ENCODE data around the gene DHRS1. TPM values are rescaled to one million over a fixed set of nuclear protein-coding genes. Genes with fewer than 3 reads are reported as not detected.

DHRS1 gene
- total and polyA plus RNA-seq, 9 of the 15 experiments (the other 6 are each of a cell fraction or from before 2014, with no cell fraction given): 7.3 to 33.6 (median 13.3) TPM

DNA sequence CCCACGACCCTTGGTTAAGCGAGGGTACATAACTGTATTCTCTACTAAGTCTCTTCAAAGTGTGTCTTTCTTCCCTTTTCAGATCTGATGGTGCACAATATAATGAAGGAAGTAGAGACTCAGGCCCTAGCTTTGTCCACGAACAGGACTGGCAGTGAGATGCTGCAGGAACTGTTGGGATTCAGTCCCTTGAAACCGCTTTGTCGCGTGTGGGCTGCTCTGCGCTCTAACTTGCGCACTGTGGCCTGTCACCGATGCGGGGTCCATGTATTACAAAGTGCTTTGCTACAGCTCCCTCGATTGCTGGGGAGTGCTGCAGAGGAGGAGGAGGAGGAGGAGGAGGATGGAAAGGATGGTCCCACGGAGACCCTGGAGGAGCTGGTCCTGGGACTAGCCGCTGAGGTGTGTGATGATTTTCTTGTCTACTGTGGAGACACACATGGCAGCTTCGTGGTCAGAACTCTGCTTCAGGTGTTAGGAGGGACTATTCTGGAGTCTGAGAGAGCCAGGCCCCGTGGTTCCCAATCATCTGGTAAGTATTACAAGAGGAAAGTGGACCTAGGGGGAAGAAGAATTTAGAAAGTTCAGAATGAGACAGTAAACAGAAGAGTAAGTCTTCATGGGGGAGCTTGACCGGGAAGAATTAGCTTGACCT, 873 bp upstream of the DHRS1 start:
- ChIA-PET CTCF (ENCODE audit: low intra/inter-chr PET ratio) (no interaction called here), POLR2A (interaction anchor here (0.6 to 2.3 kb wide), 9 partner anchors 9 to 186 kb away, joined by 3 to 10 read pairs (median 3); partner anchors contain the start of genes DCAF11, IPO4, NRL and RABGGTA)
- TF ChIP-seq, protein P1, sequence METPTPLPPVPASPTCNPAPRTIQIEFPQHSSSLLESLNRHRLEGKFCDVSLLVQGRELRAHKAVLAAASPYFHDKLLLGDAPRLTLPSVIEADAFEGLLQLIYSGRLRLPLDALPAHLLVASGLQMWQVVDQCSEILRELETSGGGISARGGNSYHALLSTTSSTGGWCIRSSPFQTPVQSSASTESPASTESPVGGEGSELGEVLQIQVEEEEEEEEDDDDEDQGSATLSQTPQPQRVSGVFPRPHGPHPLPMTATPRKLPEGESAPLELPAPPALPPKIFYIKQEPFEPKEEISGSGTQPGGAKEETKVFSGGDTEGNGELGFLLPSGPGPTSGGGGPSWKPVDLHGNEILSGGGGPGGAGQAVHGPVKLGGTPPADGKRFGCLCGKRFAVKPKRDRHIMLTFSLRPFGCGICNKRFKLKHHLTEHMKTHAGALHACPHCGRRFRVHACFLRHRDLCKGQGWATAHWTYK (CRISPR knock-in tag; IDR thresholded peaks at IDR 0.05): no peak
- TF ChIP-seq BRCA1 (IDR thresholded peaks at IDR 0.05) (no peak), BRCA1 (CRISPR knock-in tag; IDR thresholded peaks at IDR 0.05) (no peak), PHB (CRISPR knock-in tag; IDR thresholded peaks at IDR 0.05) (no peak)
- in situ Hi-C loops (cut with MboI): no loop called here
- Histone ChIP-seq H3K36me3 (ENCODE audit: control insufficient read depth, insufficient read depth, low read length) (peaks cover 57% of the 10 kb centered on the region), H3K79me2 (ENCODE audit: control insufficient read depth, insufficient read depth, low read length) (peaks cover 28% of the 10 kb centered on the region), H3K9me1 (ENCODE audit: control insufficient read depth, insufficient read depth, low read length) (peaks cover 3% of the 10 kb centered on the region), H4K20me1 (replicated peaks; ENCODE audit: control insufficient read depth, insufficient read depth, low read length) (no peaks in the 10 kb centered on the region), H3K27ac (ENCODE audit: extremely low read depth, low read depth, low read length) (peak overlapping the region; percentile 75), H3K4me3 (peak overlapping the region; percentile 71), H3K9ac (ENCODE audit: insufficient read depth in 1 of 2, low read depth in 2 of 2, low read length in 2 of 2) (peak overlapping the region; percentile 76 to 96), H3K4me1 (replicated peaks in 1 of 2; ENCODE audit: control insufficient read depth in 2 of 2, insufficient read depth in 2 of 2, low read length in 2 of 2) (peaks cover 12 to 14% of the 10 kb centered on the region in 2 experiments; a peak in 4 of 5 replicates), H3K9me3 (replicated peaks; ENCODE audit: control insufficient read depth, insufficient read depth, low read depth, low read length) (no peaks in the 10 kb centered on the region), H2AFZ (ENCODE audit: low read depth, low read length) (peak overlapping the region; percentile 49), H3K27me3 (ENCODE audit: control insufficient read depth in 2 of 2, insufficient read depth in 2 of 2, low read length in 2 of 2) (no peaks in the 10 kb centered on the region), H3K4me2 (ENCODE audit: insufficient read depth, low read length) (peak overlapping the region; percentile 91)
- FAIRE-seq (no peak), ATAC-seq (no peak), DNase-seq (ENCODE audit: extremely low read depth in 1 of 4, low spot score in 3 of 4) (peak in 1 of 4 experiments; percentile 14)
- 3% methylated on average over 11 of the region's 16 CpGs for WGBS (ENCODE audit: insufficient coverage, low coverage, missing lambda C conversion rate)
- BruUV-seq (replicated peaks): no TSS peak
- intact Hi-C loops (cut with micrococcal nuclease): no loop called here

Measured in K562 (cell line).